ENCODE measurements around the gene OR6P1.

The OR6P1 gene

GRCh38 chr1:158527190-158527815 is 43.1 kb downstream of the OR6P1 start:
- TF ChIP-seq FOXP2 (optimal IDR thresholded peaks at IDR 0.05; ENCODE audit: borderline replicate concordance, extremely low read depth, extremely low read length, insufficient read depth) (no peak), TAF1 (IDR thresholded peaks at IDR 0.05; ENCODE audit: borderline replicate concordance, insufficient read depth, low read length) (no peak), SIN3A (IDR thresholded peaks at IDR 0.05; ENCODE audit: borderline replicate concordance, insufficient read depth, low read length) (no peak), POLR2AphosphoS5 (IDR thresholded peaks at IDR 0.05; ENCODE audit: low read depth, low read length) (no peak), REST (IDR thresholded peaks at IDR 0.05; ENCODE audit: insufficient read depth in 1 of 2, low read depth in 2 of 2, low read length in 2 of 2) (no peak)

DNA sequence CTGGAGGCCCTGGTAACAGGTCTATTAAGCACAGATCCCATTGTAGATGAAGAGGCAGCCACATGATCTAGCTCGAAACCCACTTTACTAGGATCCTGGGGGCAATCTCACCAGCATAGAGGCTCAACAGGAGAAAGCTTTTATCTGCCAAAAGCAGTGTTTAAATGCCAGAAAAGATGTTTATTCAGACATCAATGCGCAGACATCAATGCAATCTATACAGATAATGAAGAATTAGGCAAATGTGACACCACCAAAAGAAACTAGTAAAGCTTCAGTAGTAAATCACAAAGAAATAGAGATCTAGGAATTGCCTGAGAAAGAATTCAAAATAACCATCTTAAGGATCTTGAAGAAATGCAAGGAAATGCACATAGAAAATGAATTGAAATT is 48.7 kb downstream of the OR6P1 start:
- TF ChIP-seq FOXP2 (optimal IDR thresholded peaks at IDR 0.05; ENCODE audit: borderline replicate concordance, extremely low read depth, extremely low read length, insufficient read depth) (no peak), POLR2AphosphoS5 (IDR thresholded peaks at IDR 0.05; ENCODE audit: low read depth, low read length) (no peak), SIN3A (IDR thresholded peaks at IDR 0.05; ENCODE audit: borderline replicate concordance, insufficient read depth, low read length) (no peak), REST (IDR thresholded peaks at IDR 0.05; ENCODE audit: insufficient read depth in 1 of 2, low read depth in 2 of 2, low read length in 2 of 2) (no peak), TAF1 (IDR thresholded peaks at IDR 0.05; ENCODE audit: borderline replicate concordance, insufficient read depth, low read length) (no peak)

- TF ChIP-seq TAF1 (IDR thresholded peaks at IDR 0.05; ENCODE audit: borderline replicate concordance, insufficient read depth, low read length) (no peak), FOXP2 (optimal IDR thresholded peaks at IDR 0.05; ENCODE audit: borderline replicate concordance, extremely low read depth, extremely low read length, insufficient read depth) (no peak), POLR2AphosphoS5 (IDR thresholded peaks at IDR 0.05; ENCODE audit: low read depth, low read length) (no peak), SIN3A (IDR thresholded peaks at IDR 0.05; ENCODE audit: borderline replicate concordance, insufficient read depth, low read length) (no peak), REST (IDR thresholded peaks at IDR 0.05; ENCODE audit: insufficient read depth in 1 of 2, low read depth in 2 of 2, low read length in 2 of 2) (no peak)
Observed at GRCh38 chr1:158520955-158521665, 49.3 kb downstream of the OR6P1 start.

DNA sequence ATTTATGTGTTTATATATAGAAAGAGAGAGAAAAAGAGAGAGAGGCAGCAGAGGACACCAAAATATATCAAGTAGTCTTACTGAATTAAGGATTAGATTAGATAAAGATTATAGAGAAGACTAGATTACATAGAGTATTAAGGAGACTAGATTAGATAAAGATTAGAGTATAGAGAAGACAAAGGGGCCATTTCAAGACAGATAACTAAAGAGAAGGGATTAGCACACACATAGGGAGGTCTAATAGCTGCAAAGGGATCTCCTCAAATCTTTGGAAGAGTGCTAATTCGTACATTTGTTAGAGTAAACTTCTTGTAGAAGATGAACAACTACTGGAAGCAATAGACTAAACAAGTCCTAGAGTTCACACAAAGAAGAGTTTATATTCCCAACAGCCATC is 50.4 kb downstream of the OR6P1 start:
- TF ChIP-seq TAF1 (IDR thresholded peaks at IDR 0.05; ENCODE audit: borderline replicate concordance, insufficient read depth, low read length) (no peak), SIN3A (IDR thresholded peaks at IDR 0.05; ENCODE audit: borderline replicate concordance, insufficient read depth, low read length) (no peak), REST (IDR thresholded peaks at IDR 0.05; ENCODE audit: insufficient read depth in 1 of 2, low read depth in 2 of 2, low read length in 2 of 2) (no peak), POLR2AphosphoS5 (IDR thresholded peaks at IDR 0.05; ENCODE audit: low read depth, low read length) (no peak), FOXP2 (optimal IDR thresholded peaks at IDR 0.05; ENCODE audit: borderline replicate concordance, extremely low read depth, extremely low read length, insufficient read depth) (no peak)
